GM12873 (cell line): Measurements from ENCODE around the gene COL18A1.

Source experiments
- CTCF ChIP-seq: IDR thresholded peaks from 2 replicates; pipeline ENCODE4 v1.5.1; 2012; ENCODE audit warnings: low read depth, mild to moderate bottlenecking, moderate library complexity, low read length, control low read depth; ENCODE audit not compliant: insufficient read depth; ENCODE audit errors: missing control alignments

COL18A1 gene

GRCh38 chr21:45532826-45533360 lies 127.9 kb downstream of the COL18A1 start:
- TF ChIP-seq CTCF: no peak

- TF ChIP-seq CTCF: no peak
These were observed 128.4 kb downstream of the COL18A1 start for GRCh38 chr21:45533361-45533845.

GRCh38 chr21:45533846-45534635 lies 129.1 kb downstream of the COL18A1 start:
- TF ChIP-seq CTCF: no peak

GRCh38 chr21:45534636-45535331 lies 129.8 kb downstream of the COL18A1 start:
- TF ChIP-seq CTCF: no peak

GRCh38 chr21:45535341-45536081 lies 130.5 kb downstream of the COL18A1 start:
- TF ChIP-seq CTCF: no peak

- TF ChIP-seq CTCF: no peak
These were observed 131.5 kb downstream of the COL18A1 start for GRCh38 chr21:45536301-45537081.
